HCT116 (cell line): ENCODE measurements around the gene SH2B2.

Experiments used
- CTCF ChIP-seq, 3 experiments: fragments of 200-600 bp in 1 of 3; sonication (generic) in 1 of 3; IDR thresholded peaks in 2 of 3; conservative IDR thresholded peaks in 1 of 3; 2 replicates each; pipeline ENCODE4 v1.5.1; 2012 to 2017; ENCODE audit warnings: low read depth in 2 of 3, low read length in 2 of 3, antibody characterized with exemption in 1 of 3, borderline replicate concordance in 1 of 3, control low read depth in 1 of 3, mild to moderate bottlenecking in 1 of 3, mixed read lengths in 1 of 3, mixed run types in 1 of 3, moderate library complexity in 1 of 3; ENCODE audit not compliant: insufficient read depth in 1 of 3
- EZH2 ChIP-seq: fragments of 200-600 bp; sonication (generic); IDR thresholded peaks from 2 replicates; pipeline ENCODE4 v1.6.1; 2017; ENCODE audit warnings: antibody characterized with exemption, mixed run types
- POLR2A ChIP-seq: IDR thresholded peaks from 2 replicates; pipeline ENCODE4 v1.7.0; 2011; ENCODE audit warnings: borderline replicate concordance; ENCODE audit not compliant: insufficient read depth, insufficient read length; ENCODE audit errors: extremely low read depth
- SIN3A ChIP-seq: IDR thresholded peaks from 2 replicates; pipeline ENCODE4 v1.6.1; 2012; ENCODE audit warnings: low read depth
- SP1 ChIP-seq: IDR thresholded peaks from 2 replicates; pipeline ENCODE4 v1.6.1; 2012; ENCODE audit warnings: low read depth
- SRF ChIP-seq: IDR thresholded peaks from 2 replicates; pipeline ENCODE4 v1.6.1; 2012; ENCODE audit warnings: low read depth
- TF ChIP-seq, protein P1 (sequence below): IDR thresholded peaks from 2 replicates; pipeline ENCODE4 v1.6.1; 2012

DNA sequence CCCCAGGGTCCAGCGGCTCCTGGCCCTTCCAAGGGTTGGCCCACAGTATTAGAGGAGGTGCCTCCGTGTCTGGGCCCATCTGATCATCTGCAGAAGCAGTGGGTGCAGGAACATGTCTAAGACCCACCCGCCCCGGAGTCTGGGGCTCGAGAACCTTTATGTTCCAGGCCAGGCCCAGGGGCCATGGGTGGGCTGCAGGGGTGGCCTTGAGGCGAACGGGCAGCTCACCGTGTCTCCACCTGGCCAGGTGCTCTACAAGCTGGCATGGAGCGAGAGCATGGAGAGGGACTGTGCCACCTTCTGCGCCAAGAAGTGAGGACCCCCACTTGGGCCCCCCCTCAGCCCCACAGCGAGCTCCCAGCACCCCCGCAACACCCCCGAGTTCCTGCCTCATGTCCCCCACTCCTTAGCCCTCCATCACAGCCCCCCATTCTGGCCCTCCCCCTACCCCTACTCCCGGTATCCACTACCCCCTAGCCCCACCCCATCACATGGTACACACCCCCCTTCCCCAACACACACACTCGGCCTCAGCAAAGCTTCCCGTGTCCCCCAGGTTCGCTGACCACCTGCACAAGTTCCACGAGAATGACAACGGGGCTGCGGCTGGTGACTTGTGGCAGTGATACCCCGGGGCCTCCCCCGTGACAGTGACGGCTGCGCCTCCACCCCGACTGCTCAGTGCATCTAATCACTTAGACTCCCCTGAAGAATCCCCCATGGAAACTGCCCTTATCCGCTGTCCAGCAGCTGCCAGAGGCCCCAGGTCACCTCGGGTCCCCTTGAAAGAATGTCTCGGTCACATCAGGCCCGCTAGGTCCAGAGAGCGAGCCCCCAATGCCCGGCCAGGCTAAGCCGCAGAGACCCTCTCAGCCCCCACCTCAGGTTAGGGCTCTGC, 4.0 kb upstream of the SH2B2 start:
- no peak for TF ChIP-seq CTCF (IDR thresholded peaks at IDR 0.05 in 2 of 3, conservative IDR thresholded peaks at IDR 0.05 in 1 of 3; ENCODE audit: borderline replicate concordance in 1 of 3, insufficient read depth in 1 of 3, low read depth in 2 of 3, low read length in 2 of 3)
- no peak for TF ChIP-seq POLR2A
- TF ChIP-seq SRF = no peak
- TF ChIP-seq, protein P1, sequence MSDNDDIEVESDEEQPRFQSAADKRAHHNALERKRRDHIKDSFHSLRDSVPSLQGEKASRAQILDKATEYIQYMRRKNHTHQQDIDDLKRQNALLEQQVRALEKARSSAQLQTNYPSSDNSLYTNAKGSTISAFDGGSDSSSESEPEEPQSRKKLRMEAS = no peak
- no peak for TF ChIP-seq SP1
- TF ChIP-seq SIN3A = no peak
- TF ChIP-seq EZH2 = no peak
